NCI-H2107 treated with DMSO at 0.1 percent for 48 hours (cell line): ENCODE data around the gene SLC25A42.
"Not testable (repeated sequence)": the region's sequence is repeated elsewhere in the genome, so short reads cannot be mapped to it uniquely, and the experiment has no call there.

Source experiments
- DNase-seq: peaks from one replicate; lab custom pipeline; 2025; ENCODE audit not compliant: unreplicated experiment; lab: John Stamatoyannopoulos, UW

Gene SLC25A42

GRCh38 chr19:19132912-19133311 is 69.1 kb downstream of the SLC25A42 start:
- no peak for DNase-seq

DNA sequence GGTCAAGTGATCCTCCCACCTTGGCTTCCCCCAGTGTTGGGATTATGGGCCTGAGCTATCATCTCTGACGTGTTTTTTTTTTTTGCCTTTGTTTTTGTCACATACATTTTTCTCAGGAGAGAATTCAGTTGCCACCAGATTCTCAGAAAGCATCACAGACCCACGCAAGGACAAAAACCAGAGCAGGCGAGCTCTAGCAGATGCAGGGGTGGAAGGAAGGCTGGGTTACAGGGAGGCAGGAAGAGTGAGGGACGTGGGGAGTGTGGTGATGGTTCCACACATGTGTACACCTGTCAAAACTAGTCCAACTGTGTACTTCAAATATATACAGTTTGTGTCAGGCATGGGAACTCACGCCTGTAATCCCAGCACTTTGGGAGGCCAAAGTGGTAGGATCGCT is 70.2 kb downstream of the SLC25A42 start:
- no peak for DNase-seq

DNA sequence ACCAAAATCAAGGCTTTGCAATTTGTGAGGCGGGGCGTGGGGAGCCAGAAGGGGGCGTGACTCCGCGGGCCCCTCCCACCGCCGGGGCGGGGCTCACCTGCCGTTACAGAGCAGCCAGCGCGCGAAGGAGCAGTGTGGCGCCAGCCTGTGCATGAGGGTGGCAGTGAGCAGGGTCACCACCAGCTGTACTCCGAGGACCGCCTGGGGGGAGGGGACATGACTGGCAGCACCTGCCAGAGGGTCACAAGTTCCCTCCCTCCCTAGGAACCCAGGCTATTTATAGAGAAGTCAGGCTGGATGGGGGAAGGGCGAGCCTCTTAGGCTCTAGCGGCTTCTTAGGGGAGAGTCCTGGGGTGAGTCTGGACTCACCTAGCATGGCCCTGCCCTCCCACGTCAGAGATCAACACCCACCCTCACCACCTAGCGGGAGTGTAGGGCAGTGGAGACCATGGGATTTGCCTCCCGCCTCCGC is 70.9 kb downstream of the SLC25A42 start:
- peak; percentile 26 for DNase-seq

DNA sequence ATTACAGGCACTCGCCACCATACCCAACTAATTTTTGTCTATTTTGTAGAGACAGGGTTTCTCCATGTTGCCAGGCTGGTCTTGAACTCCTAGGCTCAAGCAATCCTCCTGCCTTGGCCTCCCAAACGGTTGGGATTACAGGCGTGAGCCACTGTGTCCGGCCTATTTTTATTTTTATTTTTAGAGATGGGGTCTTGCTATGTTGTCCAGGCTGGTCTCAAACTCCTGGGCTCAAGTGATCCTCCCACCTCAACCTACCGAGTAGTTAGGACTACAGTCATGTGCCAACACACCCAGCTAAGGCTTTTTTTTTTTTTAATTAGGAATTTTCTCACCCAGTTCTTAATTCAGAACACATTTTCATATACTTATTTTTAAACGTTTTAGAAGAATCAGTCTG is 71.9 kb downstream of the SLC25A42 start:
- not testable (repeated sequence) for DNase-seq

DNA sequence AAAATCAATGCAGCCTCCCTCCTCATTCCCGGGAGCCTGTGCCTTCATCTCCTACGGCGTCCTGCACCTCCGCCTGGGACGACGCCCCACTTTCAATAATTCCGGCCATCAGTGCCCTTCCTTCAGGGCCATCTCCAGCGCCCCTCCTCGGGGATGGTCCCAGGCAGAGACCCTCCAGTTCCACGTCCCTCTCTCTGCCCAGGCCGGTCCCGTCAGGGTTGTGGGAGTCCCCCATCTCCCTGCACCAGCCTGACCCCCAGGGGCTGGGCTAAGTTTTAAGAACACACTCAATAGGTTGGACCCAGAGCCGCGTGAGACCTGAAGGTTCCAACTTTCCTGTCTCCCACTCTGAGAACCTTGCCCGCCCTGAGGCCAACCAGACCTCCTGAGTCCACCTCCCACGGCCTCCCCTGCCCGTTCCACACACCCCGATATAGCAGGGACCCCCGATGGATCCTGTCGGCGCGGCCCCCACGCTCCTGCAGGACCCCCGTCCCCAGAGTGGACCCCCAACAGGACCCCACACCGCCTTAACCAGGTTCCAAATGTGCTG is 73.8 kb downstream of the SLC25A42 start:
- no peak for DNase-seq

GRCh38 chr19:19138109-19138981 is 74.6 kb downstream of the SLC25A42 start, which contains the start of gene TMEM161A:
Gene TMEM161A (minus strand): TSS chr19:19138478. CDS start chr19:19138428, 50 bp downstream.
- DNase-seq: peak; percentile 91

DNA sequence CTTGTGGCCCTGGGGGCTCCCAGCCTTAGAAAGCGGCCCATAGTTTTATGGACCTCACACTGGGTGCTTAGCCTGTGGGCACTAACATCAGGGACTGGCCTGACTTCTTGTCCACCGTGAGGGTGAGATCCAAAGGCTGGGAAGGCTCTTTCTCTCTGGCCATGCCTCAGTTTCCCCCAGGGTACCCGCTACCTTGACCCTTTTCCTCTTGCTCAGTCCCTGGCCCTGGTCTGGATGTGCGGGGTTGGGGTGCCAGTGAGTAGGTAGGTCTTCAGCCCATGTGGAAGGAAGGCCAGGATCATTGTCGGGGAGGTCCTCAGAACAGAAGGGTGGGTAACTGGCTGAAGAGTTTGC is 76.1 kb downstream of the SLC25A42 start:
- no peak for DNase-seq

DNA sequence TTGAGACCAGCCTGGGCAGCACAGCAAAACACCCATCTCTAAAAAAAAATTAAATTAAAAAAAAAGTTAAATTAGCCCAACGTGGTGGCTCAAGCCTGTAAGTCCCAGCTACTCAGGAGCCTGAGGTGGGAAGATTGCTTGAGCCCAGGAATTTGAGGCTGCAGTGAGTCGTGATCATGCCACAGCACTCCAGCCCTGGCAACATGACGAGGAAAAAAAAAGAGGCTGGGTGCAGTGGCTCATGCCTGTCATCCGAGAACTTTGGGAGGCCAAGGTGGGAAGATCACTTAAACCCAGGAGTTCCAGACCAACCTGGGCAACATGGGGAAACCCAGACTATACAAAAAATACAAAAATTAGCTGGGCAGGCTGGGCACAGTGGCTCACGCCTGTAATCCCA is 76.7 kb downstream of the SLC25A42 start:
- DNase-seq: no peak

- no peak for DNase-seq
Measured at GRCh38 chr19:19142347-19142746, 78.6 kb downstream of the SLC25A42 start.

GRCh38 chr19:19145281-19145680 is 81.5 kb downstream of the SLC25A42 start:
- no peak for DNase-seq

DNA sequence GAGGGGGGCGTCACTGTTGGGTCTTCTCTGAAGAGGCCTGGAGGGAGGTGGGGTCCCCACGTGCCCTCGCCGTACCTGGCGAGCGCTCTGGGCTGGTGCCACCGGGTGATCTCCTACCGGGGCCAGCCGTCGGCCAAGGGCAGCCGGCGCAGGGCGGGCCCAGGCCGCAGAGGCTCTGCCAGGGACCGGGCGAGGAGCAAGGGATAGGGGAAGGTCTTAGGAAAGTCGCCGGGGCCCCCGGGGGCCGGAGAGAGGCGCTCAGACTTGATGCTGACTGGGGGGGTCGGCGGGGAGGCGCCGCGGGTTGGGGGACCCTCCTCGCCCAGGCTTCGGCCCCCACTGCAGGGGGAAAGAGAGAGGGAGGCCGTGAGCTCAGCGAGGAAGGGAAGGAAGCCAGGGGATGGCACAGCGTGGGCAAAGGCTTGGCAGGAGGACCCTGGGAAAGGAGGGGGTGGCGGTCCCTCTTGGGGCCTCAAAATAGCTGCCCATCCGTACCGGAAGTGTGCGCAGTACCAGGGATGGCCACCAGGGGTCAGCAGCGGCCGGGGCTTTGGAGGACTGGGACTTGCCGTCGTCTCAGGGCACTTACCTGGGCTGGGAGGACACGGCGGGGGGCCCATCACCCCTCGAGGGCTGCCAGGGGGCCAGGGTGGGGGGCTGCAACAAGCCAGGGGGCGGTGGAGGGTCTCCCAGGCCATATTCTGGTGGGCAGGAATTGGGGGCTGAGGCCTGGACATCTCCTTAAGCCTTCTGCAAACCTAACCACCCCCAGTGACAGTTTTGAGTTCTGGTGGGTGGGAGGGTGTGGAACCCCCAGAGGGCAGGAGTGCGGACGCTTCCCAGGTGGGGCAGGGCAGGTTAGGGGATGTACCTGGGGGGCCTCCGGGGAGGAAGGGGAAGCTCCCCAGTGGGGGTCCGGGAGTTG is 82.2 kb downstream of the SLC25A42 start:
- peak; percentile 12 for DNase-seq

GRCh38 chr19:19146865-19147264 is 83.1 kb downstream of the SLC25A42 start:
- no peak for DNase-seq

DNA sequence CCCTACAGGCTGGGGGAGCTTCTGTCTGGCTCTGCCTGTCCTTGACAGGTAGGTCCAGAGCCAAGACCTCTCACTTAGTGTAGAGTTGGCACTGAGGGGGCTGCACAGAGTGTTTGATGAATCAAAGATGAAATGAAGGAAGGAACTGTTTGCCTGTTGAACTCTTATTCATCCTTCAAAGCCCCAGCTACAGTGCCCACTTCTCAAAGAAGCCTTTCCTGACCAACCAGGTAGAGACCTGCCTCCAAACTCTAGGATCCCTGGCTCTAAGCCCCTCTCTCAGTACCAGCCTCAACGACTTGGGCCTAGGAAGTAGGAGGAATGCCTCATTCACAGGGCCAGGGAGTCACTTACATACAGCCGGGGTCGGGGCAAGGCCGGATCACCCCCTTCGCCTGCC is 83.5 kb downstream of the SLC25A42 start:
- no peak for DNase-seq

GRCh38 chr19:19148504-19148903 is 84.7 kb downstream of the SLC25A42 start:
- not testable (repeated sequence) for DNase-seq

DNA sequence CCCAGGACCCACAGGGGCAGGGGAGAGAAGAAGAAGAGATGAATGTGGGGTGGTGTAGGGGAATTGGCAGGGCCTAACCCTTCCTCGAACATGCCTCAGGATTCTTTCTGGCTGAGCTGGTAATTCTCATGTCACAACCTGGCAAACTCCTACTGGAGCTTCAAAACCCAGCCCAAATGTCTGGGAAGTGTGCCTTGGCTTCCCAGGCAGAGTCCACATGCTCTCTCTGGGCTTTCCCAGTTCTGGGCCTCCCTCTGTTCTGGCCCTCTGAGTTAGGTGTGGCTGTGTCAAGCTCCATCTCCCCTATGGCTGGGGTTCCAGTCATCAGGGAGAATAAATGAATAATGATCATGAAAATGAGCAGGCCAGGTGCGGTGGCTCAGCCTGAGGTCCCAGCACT is 85.6 kb downstream of the SLC25A42 start:
- no peak for DNase-seq

DNA sequence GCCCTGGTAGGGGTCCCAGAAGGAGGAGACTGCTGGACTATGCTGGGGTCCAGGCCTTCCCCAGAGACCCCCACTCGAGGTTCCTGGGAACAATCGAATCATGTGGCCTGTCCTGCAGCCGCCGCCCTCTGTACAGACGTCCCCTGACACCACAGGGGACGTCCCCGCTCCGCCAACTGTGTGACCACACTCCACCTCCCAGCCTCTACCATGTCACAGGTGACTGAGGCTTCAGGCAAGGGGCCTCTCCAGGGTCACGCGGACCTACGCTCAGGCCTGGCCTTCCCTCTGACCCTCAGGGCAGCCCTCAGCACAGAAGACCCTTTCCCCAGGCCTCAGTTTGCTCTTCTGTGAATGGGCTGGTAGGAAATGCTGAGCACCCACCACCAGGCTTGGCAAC is 87.6 kb downstream of the SLC25A42 start:
- DNase-seq: no peak

GRCh38 chr19:19152668-19153384 is 89.0 kb downstream of the SLC25A42 start:
- DNase-seq: no peak

- DNase-seq: no peak
Measured at GRCh38 chr19:19154768-19155494, 91.1 kb downstream of the SLC25A42 start.

GRCh38 chr19:19155495-19156219 is 91.9 kb downstream of the SLC25A42 start:
- DNase-seq: no peak
